Measurements from ENCODE around the gene C5orf58.
A peak's percentile ranks its signal among the peaks of the same experiment; 100 is the strongest.
"Not testable (repeated sequence)": the region's sequence is repeated elsewhere in the genome, so short reads cannot be mapped to it uniquely, and the experiment has no call there.

C5orf58 gene

DNA sequence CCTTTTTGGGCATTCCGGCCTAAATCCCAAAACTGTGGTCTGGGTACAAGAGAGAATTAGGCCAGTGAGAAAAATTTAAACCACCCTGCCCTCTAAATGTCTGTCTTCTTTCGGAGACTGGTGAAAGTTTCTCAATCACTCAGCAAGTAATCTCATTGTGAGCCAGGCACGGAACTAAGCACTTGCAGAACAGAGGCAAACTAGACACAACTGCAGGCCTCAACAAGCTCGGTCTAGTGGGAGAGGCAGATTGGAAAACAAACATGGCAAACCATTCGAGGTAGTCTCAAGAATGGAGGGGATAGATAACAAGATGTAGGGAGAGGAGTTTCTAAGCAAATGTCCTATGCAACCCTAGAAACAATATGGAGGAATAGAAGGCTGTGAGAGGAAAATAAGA, 8.9 kb upstream of the C5orf58 start:
- Histone ChIP-seq H3K27ac (ENCODE audit: low read depth, low read length) (no peak overlapping the region), H3K4me1 (ENCODE audit: control insufficient read depth, insufficient read depth, low read length) (peaks cover 25% of the 10 kb centered on the region), H3K9me3 (ENCODE audit: control insufficient read depth, insufficient read depth, low read length) (no peaks in the 10 kb centered on the region)

DNA sequence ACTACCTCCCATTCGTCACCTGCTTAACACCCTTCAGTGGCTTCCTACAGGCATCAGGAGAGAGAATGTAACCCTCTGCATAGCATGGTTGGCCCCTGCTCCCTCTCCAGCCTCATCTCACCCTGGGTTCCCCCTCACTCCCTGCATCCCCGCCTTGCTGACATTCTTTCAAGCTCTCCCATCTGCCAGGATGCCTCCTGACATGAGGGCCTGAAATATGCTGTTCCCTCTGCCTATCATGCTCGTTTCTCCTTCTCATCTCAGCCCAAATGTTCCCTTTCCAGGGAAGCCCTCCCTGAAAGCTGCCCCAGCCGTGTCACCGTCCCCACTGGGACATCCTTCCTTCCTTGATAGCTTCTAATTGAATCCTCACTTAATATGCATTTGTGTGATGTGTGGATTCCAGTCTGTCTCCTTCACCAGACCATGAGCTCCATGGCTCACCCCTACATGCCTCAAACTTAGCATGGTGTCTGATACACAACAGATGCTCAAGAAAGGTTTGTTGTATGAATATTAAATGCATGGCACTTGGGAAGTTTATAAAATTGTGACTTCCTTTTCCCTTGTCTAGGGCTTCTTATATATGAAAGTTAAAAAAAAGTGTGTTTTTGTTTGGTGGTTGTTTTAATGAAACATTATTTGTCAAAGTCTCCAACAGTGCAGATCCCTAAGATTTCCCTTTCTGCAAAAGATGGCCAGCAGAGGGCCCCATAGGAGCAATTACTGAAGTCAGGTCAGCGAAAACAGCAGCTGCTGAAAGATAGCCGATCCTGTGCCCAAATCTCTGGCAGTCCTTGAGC, 7.3 kb upstream of the C5orf58 start:
- Histone ChIP-seq H3K4me1 (ENCODE audit: control insufficient read depth, insufficient read depth, low read length) (peaks cover 20% of the 10 kb centered on the region), H3K9me3 (ENCODE audit: control insufficient read depth, insufficient read depth, low read length) (no peaks in the 10 kb centered on the region), H3K36me3 (ENCODE audit: control insufficient read depth, insufficient read depth, low read length) (no peaks in the 10 kb centered on the region), H3K9ac (ENCODE audit: low read depth, low read length) (no peak overlapping the region), H3K4me3 (ENCODE audit: low read depth, low read length) (no peak overlapping the region), H3K27ac (ENCODE audit: low read depth, low read length) (no peak overlapping the region), H3K27me3 (ENCODE audit: control insufficient read depth, insufficient read depth, low read length) (peaks cover 8% of the 10 kb centered on the region)

More for the DNA sequence above, 8.9 kb upstream of the C5orf58 start:
- Histone ChIP-seq H3K36me3 (ENCODE audit: control insufficient read depth, insufficient read depth, low read length) (no peaks in the 10 kb centered on the region), H3K4me3 (ENCODE audit: low read depth, low read length) (no peak overlapping the region), H3K9ac (ENCODE audit: low read depth, low read length) (no peak overlapping the region), H3K27me3 (ENCODE audit: control insufficient read depth, insufficient read depth, low read length) (peaks cover 23% of the 10 kb centered on the region)

DNA sequence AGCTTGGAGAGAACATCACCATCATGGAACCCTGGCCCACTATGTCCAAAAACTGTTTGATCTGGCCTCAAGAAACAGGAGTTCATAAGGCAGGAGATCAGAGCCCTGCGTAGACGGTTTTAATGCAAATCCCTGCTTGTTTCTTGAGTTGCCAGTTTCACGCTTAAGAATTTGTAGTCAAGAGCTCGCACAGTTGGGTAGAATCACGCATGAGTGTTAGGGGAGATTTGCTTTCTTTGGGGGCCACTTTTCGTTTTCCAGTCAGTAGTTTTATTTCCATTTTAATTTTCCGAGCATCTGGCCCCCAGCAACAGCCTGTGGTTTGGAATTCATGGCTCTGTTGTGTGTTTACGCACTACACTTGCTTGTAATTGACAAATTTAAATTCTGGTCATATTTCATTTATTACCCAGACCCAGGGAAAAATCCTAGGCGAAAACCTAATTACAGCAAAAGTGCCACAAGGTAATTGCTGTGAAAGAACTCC, 6.6 kb upstream of the C5orf58 start:
- Histone ChIP-seq H3K27me3 (ENCODE audit: control insufficient read depth, insufficient read depth, low read length) (peaks cover 6% of the 10 kb centered on the region; the same call in 1 of the 2 replicates), H3K4me1 (ENCODE audit: control insufficient read depth, insufficient read depth, low read length) (peaks cover 15% of the 10 kb centered on the region), H3K4me3 (ENCODE audit: low read depth, low read length) (no peak overlapping the region), H3K36me3 (ENCODE audit: control insufficient read depth, insufficient read depth, low read length) (no peaks in the 10 kb centered on the region), H3K9ac (ENCODE audit: low read depth, low read length) (no peak overlapping the region), H3K27ac (ENCODE audit: low read depth, low read length) (no peak overlapping the region), H3K9me3 (ENCODE audit: control insufficient read depth, insufficient read depth, low read length) (no peaks in the 10 kb centered on the region)

DNA sequence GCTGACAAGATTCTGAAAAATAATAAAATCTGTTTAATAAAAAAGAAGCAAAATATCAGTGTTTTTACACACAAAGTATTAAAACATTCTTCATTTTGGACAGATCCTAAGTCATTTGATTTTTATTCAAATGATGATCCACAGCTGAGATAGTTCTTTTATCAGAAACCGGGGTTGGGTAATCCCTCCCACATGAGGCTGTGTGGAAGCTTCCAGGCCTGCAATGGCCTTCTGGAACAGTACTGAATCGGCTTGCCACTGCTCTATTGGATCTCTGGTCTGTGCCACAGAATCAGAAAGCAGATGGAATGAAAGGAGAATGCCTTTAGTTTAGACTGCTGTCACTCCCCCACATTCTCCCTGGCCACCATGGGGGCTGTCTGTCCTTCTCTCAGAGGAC, 6.1 kb upstream of the C5orf58 start:
- no peak overlapping the region for H3K9ac ChIP-seq (ENCODE audit: low read depth, low read length)
- H3K9me3 ChIP-seq (ENCODE audit: control insufficient read depth, insufficient read depth, low read length), result no peaks in the 10 kb centered on the region
- H3K4me3 ChIP-seq (ENCODE audit: low read depth, low read length), result no peak overlapping the region
- H3K27ac ChIP-seq (ENCODE audit: low read depth, low read length), result no peak overlapping the region
- H3K36me3 ChIP-seq (ENCODE audit: control insufficient read depth, insufficient read depth, low read length), result no peaks in the 10 kb centered on the region
- H3K27me3 ChIP-seq (ENCODE audit: control insufficient read depth, insufficient read depth, low read length), result peaks cover 6% of the 10 kb centered on the region; the same call in 1 of the 2 replicates
- peaks cover 10% of the 10 kb centered on the region for H3K4me1 ChIP-seq (ENCODE audit: control insufficient read depth, insufficient read depth, low read length)

DNA sequence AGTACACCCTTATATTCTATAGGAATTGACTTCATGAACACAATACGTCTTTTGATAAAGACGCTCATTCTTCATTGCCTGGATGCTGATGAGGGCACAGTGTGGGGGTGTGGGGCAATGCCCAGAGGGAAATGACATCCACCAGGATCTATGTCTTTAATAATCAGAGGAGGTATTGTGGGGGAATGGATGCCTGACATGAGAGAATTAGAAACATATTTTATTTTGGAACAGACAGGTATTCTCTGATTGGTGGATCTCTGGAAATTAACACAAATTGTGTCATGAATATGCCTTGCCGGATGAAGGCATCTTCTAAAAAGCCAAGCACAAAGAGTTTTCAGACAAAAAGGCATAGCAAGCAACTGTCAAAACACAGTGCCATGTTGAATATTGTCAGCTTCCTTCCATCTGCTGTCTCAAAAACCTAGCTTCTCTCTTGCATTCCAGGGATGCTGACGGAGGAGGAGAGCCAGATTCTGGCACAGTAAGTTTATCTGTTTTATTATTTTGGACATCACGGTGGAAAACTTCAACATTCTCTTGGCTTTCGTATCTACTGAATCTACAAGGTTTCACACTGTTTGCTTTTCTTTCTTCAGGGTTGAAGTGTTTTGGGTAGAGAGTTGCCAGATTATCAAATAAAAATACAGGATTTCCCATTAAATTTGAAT, 3.9 kb upstream of the C5orf58 start:
- no peaks in the 10 kb centered on the region for H3K9me3 ChIP-seq (ENCODE audit: control insufficient read depth, insufficient read depth, low read length)
- no peak overlapping the region for H3K9ac ChIP-seq (ENCODE audit: low read depth, low read length)
- no peak overlapping the region for H3K27ac ChIP-seq (ENCODE audit: low read depth, low read length)
- H3K36me3 ChIP-seq (ENCODE audit: control insufficient read depth, insufficient read depth, low read length), result no peaks in the 10 kb centered on the region
- no peaks in the 10 kb centered on the region for H3K27me3 ChIP-seq (ENCODE audit: control insufficient read depth, insufficient read depth, low read length)
- peaks cover 8% of the 10 kb centered on the region; the same call in 1 of the 2 replicates for H3K4me1 ChIP-seq (ENCODE audit: control insufficient read depth, insufficient read depth, low read length)
- no peak overlapping the region for H3K4me3 ChIP-seq (ENCODE audit: low read depth, low read length)

DNA sequence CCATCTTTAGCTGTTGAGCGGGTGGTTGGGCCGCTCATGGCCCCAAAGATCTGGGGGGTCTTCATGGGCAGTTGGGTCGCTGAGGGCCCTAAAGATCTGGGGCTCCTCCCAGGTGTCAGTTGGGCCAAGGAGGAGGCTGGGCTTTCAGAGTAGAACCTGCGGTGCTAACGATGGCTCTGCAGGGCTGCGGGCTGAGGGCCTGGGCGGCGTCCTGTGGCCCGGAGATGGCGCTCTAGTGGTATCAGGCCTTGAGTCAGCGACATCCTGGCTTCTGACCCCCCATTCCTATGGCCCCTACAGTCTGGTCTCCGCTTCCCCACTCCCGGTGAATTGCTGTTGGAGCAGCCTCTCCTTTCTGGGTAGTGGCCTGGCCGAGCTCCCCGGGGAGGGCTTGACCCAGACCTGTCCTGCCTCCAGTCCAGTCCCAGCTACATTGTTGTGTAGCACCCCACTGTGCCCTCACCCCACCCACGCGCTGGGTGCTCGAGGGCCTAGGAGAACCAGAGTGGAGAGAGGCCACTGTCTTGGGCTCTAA, 640 bp downstream of the C5orf58 start:
- Histone ChIP-seq H3K9me3 (ENCODE audit: control insufficient read depth, insufficient read depth, low read length) (no peaks in the 10 kb centered on the region), H3K27me3 (ENCODE audit: control insufficient read depth, insufficient read depth, low read length) (no peaks in the 10 kb centered on the region), H3K36me3 (ENCODE audit: control insufficient read depth, insufficient read depth, low read length) (no peaks in the 10 kb centered on the region), H3K27ac (ENCODE audit: low read depth, low read length) (no peak overlapping the region), H3K9ac (ENCODE audit: low read depth, low read length) (no peak overlapping the region), H3K4me3 (ENCODE audit: low read depth, low read length) (no peak overlapping the region), H3K4me1 (ENCODE audit: control insufficient read depth, insufficient read depth, low read length) (no peaks in the 10 kb centered on the region)

DNA sequence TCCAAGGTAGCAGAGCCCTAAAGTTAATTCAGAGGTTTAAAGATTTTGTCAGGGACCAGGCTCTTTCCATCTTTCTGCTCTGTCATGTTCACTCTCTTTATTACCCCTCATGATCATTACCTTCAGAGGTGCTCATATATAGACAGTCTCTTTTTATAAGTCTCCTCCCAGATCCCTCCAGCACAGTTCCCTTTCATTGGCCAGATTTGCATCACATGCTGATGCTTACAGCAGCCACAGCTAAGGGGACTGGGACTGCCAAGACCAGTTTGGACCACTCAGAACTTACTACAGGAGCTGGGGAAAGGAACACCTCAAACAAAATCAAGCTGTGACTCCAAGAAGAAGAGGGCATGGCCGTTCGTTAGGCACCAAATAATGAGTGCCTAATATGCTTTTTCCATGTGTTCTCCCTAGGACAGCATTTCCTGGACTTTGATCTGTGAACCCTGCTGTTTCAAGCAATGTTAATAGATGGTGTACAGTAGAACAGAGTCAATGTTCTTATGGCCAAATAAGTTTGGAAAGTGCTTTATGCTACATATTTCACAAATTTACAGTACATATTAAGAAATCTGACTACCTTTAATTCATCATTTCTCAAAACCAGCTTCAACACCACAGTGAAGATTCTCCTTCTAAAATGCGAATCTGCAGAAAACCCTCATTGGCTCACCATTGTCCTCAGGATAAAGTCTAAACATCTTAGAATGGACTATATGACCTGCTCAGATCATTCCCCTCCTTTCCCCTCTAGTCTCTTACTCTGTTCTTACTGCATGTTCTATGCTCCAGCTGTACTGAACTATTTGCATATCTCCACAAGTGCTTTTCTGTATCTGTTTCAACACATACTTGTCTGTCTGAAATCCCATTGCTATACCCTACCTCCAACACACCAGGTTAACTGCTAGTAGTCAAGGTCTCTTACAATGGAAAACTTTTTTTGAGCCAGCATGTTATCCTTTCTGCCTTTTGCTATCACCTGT, 3.4 kb downstream of the C5orf58 start:
- Histone ChIP-seq H3K9me3 (ENCODE audit: control insufficient read depth, insufficient read depth, low read length) (no peaks in the 10 kb centered on the region), H3K4me1 (ENCODE audit: control insufficient read depth, insufficient read depth, low read length) (no peaks in the 10 kb centered on the region), H3K36me3 (ENCODE audit: control insufficient read depth, insufficient read depth, low read length) (no peaks in the 10 kb centered on the region), H3K4me3 (ENCODE audit: low read depth, low read length) (no peak overlapping the region), H3K9ac (ENCODE audit: low read depth, low read length) (no peak overlapping the region), H3K27me3 (ENCODE audit: control insufficient read depth, insufficient read depth, low read length) (no peaks in the 10 kb centered on the region), H3K27ac (ENCODE audit: low read depth, low read length) (no peak overlapping the region)

DNA sequence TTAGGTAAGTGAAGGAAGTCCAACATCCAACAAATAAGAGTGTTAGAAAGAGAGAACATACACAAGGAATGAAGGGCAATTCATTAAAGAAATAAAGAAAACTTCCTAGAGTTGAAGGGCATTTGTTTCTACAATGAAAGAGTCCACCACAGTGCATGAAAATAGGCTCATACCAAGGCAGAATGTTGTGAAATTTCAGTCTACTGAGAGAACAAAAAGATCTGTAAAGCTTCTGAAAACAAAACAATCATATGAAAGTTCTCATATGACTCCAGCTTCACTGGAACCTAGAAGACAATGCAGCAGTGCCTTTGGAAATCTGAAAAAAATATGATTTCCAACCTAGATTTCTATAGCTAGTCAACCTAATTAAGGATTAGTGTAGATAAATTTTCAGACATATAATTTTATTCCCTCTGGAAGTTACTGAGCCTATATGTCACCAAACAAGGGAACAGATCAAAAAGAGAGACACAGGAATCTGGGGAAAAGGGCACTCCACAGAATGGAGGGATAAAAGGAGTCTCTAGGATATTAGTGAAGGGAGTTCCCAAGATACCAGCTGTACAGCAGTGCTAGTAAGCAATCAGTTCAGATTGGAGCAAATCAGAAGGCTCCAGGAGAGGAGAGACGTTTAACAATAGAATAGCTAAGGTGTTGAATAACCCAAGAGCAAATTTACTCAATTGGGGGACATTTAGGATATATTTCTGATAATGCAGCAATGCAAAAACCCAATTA, 5.8 kb downstream of the C5orf58 start:
- Histone ChIP-seq H3K27ac (ENCODE audit: low read depth, low read length) (no peak overlapping the region), H3K27me3 (ENCODE audit: control insufficient read depth, insufficient read depth, low read length) (no peaks in the 10 kb centered on the region), H3K9me3 (ENCODE audit: control insufficient read depth, insufficient read depth, low read length) (no peaks in the 10 kb centered on the region), H3K36me3 (ENCODE audit: control insufficient read depth, insufficient read depth, low read length) (no peaks in the 10 kb centered on the region), H3K4me3 (ENCODE audit: low read depth, low read length) (no peak overlapping the region), H3K4me1 (ENCODE audit: control insufficient read depth, insufficient read depth, low read length) (no peaks in the 10 kb centered on the region), H3K9ac (ENCODE audit: low read depth, low read length) (no peak overlapping the region)

DNA sequence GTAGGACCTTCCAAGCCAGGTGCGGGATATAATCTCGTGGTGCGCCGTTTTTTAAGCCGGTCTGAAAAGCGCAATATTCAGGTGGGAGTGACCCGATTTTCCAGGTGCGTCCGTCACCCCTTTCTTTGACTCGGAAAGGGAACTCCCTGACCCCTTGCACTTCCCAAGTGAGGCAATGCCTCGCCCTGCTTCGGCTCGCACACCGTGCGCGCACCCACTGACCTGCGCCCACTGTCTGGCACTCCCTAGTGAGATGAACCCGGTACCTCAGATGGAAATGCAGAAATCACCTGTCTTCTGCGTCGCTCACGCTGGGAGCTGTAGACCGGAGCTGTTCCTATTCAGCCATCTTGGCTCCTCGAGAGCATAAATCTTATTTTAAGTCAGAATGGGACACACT, 12.7 kb downstream of the C5orf58 start:
- not testable (repeated sequence) for H3K27me3 ChIP-seq (ENCODE audit: control insufficient read depth, insufficient read depth, low read length); H3K9me3 ChIP-seq (ENCODE audit: control insufficient read depth, insufficient read depth, low read length); H3K9ac ChIP-seq (ENCODE audit: low read depth, low read length); H3K36me3 ChIP-seq (ENCODE audit: control insufficient read depth, insufficient read depth, low read length); H3K4me1 ChIP-seq (ENCODE audit: control insufficient read depth, insufficient read depth, low read length); H3K27ac ChIP-seq (ENCODE audit: low read depth, low read length)
- peak overlapping the region; percentile 37 for H3K4me3 ChIP-seq (ENCODE audit: low read depth, low read length)
